Large intestine (tissue), 3 donors: ENCODE measurements around the gene PADI3. TPM values are rescaled to one million over a fixed set of nuclear protein-coding genes. Genes with fewer than 3 reads are reported as not detected.

Experiments used
- DNase-seq, 2 donors: peaks; one replicate each; pipeline versions ENCODE4 v3.0.0 to v3.0.0-alpha.2; 2013
- H3K27ac ChIP-seq: one replicate; pipeline ENCODE4 v1.5.1; 2013; ENCODE audit warnings: low read length
- H3K27me3 ChIP-seq: 2 replicates; pipeline ENCODE4 v1.6.1; 2013; ENCODE audit warnings: low read length; ENCODE audit not compliant: control insufficient read depth, insufficient read depth
- H3K36me3 ChIP-seq: 2 replicates; pipeline ENCODE4 v1.6.1; 2013; ENCODE audit warnings: low read length; ENCODE audit not compliant: control insufficient read depth, insufficient read depth
- H3K4me1 ChIP-seq: one replicate; pipeline ENCODE4 v1.6.1; 2013; ENCODE audit warnings: low read length; ENCODE audit not compliant: control insufficient read depth, insufficient read depth
- H3K4me3 ChIP-seq: one replicate; pipeline ENCODE4 v1.5.1; 2013; ENCODE audit warnings: low read length
- H3K9me3 ChIP-seq: one replicate; pipeline ENCODE4 v1.6.1; 2013; ENCODE audit warnings: mild to moderate bottlenecking, low read depth, low read length, moderate library complexity; ENCODE audit not compliant: control insufficient read depth
- WGBS: methylation state at CpG from one replicate; pipeline ENCODE4 v1.1.5; 2013; ENCODE audit warnings: low lambda C conversion rate; ENCODE audit not compliant: insufficient coverage; 5-methylcytosine and 5-hydroxymethylcytosine counted together
- polyA plus RNA-seq: library from polyadenylated mRNA; unstranded; fragments of 120-200 nt; gene quantifications from one replicate; pipeline ENCODE4 v1.2.1, GENCODE V29; 2013

Gene PADI3
- polyA plus RNA-seq, 1 donor = not detected

DNA sequence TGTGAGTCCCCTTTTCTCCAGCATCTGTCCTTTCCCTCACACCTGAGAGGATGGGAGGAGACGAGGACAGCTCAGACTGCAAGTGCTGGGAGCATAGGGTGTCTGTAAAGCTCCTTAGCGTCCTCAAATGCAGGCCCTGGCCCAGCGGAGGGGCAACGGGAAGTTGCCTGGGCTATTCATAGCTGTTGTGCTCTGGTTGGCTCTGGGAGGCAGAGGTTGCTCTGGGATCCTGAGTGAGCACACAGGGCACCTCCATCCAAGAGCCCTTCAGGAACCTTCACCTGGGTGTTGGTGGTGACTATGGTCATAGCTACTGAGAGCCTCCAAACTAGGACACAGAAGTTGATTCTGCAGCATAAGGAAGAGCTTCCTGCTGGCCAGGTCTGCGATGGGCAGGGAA is 41.4 kb upstream of the PADI3 start:
- no peaks in the 10 kb centered on the region for H3K9me3 ChIP-seq
- H3K4me1 ChIP-seq = peaks cover 2% of the 10 kb centered on the region
- H3K27me3 ChIP-seq = no peaks in the 10 kb centered on the region
- DNase-seq = no peak
- no peak overlapping the region for H3K27ac ChIP-seq
- no peak overlapping the region for H3K4me3 ChIP-seq
- H3K36me3 ChIP-seq = no peaks in the 10 kb centered on the region
- no CpG with 5 or more reads among the region's 5 CpGs for WGBS

- no peak overlapping the region for H3K4me3 ChIP-seq
- DNase-seq = peak in 1 of 2 donors; percentile 16
- peaks cover 6% of the 10 kb centered on the region for H3K4me1 ChIP-seq
- H3K36me3 ChIP-seq = no peaks in the 10 kb centered on the region
- H3K9me3 ChIP-seq = no peaks in the 10 kb centered on the region
- H3K27me3 ChIP-seq = no peaks in the 10 kb centered on the region
- no CpG with 5 or more reads among the region's 2 CpGs for WGBS
- no peak overlapping the region for H3K27ac ChIP-seq
These were observed 40.9 kb upstream of the PADI3 start for GRCh38 chr1:17207966-17208418.

DNA sequence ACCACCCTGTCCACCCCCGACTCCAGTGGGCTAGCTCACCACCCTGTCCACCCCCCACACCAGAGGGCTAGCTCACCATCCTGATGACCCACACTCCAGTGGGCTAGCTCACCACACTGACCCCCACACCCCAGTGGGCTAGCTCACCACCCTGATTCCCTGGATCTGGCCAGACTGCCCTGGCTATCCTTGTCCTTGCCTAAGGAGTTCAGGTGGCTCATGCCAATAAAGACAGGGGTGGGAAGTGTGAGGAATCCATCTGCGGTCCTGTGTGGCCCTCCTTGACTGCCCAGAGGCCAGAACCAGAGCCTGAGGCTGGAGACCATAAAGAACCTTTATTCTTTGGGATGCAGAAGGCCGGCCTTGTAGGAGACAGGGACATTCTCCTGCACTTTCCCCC is 40.4 kb upstream of the PADI3 start:
- Histone ChIP-seq H3K36me3 (no peaks in the 10 kb centered on the region), H3K4me3 (no peak overlapping the region), H3K27ac (no peak overlapping the region), H3K9me3 (no peaks in the 10 kb centered on the region), H3K27me3 (no peaks in the 10 kb centered on the region), H3K4me1 (peaks cover 6% of the 10 kb centered on the region)
- no peak for DNase-seq
- no CpG with 5 or more reads among the region's 3 CpGs for WGBS

DNA sequence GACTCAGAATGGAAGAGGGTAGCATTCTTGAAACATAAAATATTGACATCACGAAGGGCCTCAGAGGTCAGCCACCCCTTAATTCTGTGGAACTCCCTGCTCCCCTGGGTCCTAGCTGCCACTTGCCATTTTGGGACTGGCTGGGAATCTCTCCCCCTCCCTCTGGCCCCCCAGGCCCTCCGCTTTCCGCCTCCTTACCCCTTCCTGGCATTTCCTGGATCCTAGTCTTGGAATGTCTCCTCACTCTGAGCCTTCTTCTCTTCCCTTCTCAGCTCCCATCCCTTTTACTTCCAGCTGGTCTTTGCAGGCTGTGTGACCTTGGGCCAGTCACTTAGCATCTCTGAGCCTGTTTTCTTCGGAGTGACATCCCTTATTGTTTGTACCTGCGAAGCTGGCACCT is 39.5 kb upstream of the PADI3 start:
- H3K4me3 ChIP-seq = no peak overlapping the region
- peaks cover 6% of the 10 kb centered on the region for H3K4me1 ChIP-seq
- DNase-seq = no peak
- H3K36me3 ChIP-seq = no peaks in the 10 kb centered on the region
- WGBS = 100% methylated on average over 2 of the region's 5 CpGs
- no peaks in the 10 kb centered on the region for H3K27me3 ChIP-seq
- H3K9me3 ChIP-seq = no peaks in the 10 kb centered on the region
- H3K27ac ChIP-seq = no peak overlapping the region

DNA sequence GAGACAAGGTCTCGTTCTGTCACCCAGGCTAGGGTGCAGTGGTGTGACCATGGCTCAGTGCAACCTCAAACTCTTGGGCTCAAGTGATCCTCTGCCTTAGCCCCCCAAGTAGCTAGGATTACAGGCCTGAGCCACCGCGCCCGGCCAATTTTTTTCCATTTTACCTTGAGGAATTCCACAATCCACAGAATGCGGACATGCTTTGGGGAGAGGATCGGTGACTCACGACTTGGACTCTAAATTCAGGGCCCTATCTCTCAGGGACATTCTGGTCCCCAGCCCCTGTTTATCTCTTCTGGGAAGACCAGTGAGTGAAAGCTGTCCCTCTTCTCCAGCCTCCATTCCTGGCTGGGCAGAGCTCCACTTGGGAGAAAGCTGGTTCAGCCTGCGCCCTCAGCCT is 38.7 kb upstream of the PADI3 start:
- Histone ChIP-seq H3K9me3 (no peaks in the 10 kb centered on the region), H3K27me3 (no peaks in the 10 kb centered on the region), H3K4me1 (peaks cover 6% of the 10 kb centered on the region), H3K36me3 (no peaks in the 10 kb centered on the region), H3K27ac (no peak overlapping the region), H3K4me3 (no peak overlapping the region)
- 100% methylated on average over 1 of the region's 8 CpGs for WGBS
- DNase-seq = no peak

- no peaks in the 10 kb centered on the region for H3K9me3 ChIP-seq
- H3K36me3 ChIP-seq = no peaks in the 10 kb centered on the region
- H3K4me3 ChIP-seq = no peak overlapping the region
- peaks cover 2% of the 10 kb centered on the region for H3K27me3 ChIP-seq
- peaks cover 6% of the 10 kb centered on the region for H3K4me1 ChIP-seq
- H3K27ac ChIP-seq = no peak overlapping the region
- WGBS = no CpG with 5 or more reads among the region's 5 CpGs
- DNase-seq = no peak
These were observed 37.5 kb upstream of the PADI3 start for GRCh38 chr1:17211377-17211776.

DNA sequence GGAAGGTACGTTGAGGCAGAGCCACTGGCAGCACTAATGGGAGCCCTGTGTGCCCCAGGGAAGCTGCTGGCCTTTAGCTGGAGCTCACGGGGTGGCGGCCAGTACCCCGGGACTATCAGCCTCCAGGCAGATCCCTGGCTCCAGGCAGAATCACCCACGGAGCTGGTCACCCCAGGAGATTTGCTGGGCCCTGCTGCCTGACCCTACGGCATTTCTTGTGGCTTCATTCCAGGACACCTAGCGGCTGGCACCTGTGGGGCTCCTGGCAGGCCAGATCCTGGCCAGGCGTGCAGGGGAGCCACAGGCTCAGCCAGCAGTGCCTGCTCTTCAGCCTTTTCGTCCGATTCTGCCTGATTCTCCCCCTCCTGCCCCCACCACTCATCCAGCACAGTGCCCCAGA is 36.9 kb upstream of the PADI3 start:
- no peaks in the 10 kb centered on the region for H3K36me3 ChIP-seq
- peaks cover 6% of the 10 kb centered on the region for H3K4me1 ChIP-seq
- H3K4me3 ChIP-seq = no peak overlapping the region
- WGBS = no CpG with 5 or more reads among the region's 10 CpGs
- H3K9me3 ChIP-seq = no peaks in the 10 kb centered on the region
- H3K27me3 ChIP-seq = peaks cover 2% of the 10 kb centered on the region
- no peak overlapping the region for H3K27ac ChIP-seq
- DNase-seq = no peak

GRCh38 chr1:17212487-17213121 is 36.3 kb upstream of the PADI3 start:
- no peaks in the 10 kb centered on the region for H3K36me3 ChIP-seq
- H3K27ac ChIP-seq = no peak overlapping the region
- peaks cover 2% of the 10 kb centered on the region for H3K27me3 ChIP-seq
- DNase-seq = peak; percentile 70 to 80
- H3K4me1 ChIP-seq = peaks cover 6% of the 10 kb centered on the region
- 4% methylated on average over 4 of the region's 13 CpGs for WGBS
- no peaks in the 10 kb centered on the region for H3K9me3 ChIP-seq
- H3K4me3 ChIP-seq = no peak overlapping the region

GRCh38 chr1:17213148-17213781 is 35.6 kb upstream of the PADI3 start:
- DNase-seq = peak in 1 of 2 donors; percentile 16
- Histone ChIP-seq H3K27ac (no peak overlapping the region), H3K27me3 (peaks cover 2% of the 10 kb centered on the region), H3K36me3 (no peaks in the 10 kb centered on the region), H3K4me1 (peaks cover 6% of the 10 kb centered on the region), H3K4me3 (no peak overlapping the region), H3K9me3 (no peaks in the 10 kb centered on the region)
- no CpG with 5 or more reads among the region's 13 CpGs for WGBS

- peaks cover 6% of the 10 kb centered on the region for H3K4me1 ChIP-seq
- DNase-seq = no peak
- H3K27me3 ChIP-seq = peaks cover 5% of the 10 kb centered on the region
- H3K27ac ChIP-seq = no peak overlapping the region
- H3K4me3 ChIP-seq = no peak overlapping the region
- H3K36me3 ChIP-seq = no peaks in the 10 kb centered on the region
- no CpG with 5 or more reads among the region's 9 CpGs for WGBS
- no peaks in the 10 kb centered on the region for H3K9me3 ChIP-seq
These were observed 35.1 kb upstream of the PADI3 start for GRCh38 chr1:17213782-17214148.
